ENCODE results near the gene YIPF1. TPM values are rescaled to one million over a fixed set of nuclear protein-coding genes. Genes with fewer than 3 reads are reported as not detected.

The YIPF1 gene
- total and polyA plus RNA-seq, 10 of the 15 experiments (the other 5 are each of a cell fraction or from before 2014, with no cell fraction given): 13.0 to 36.0 (median 20.3) TPM

DNA sequence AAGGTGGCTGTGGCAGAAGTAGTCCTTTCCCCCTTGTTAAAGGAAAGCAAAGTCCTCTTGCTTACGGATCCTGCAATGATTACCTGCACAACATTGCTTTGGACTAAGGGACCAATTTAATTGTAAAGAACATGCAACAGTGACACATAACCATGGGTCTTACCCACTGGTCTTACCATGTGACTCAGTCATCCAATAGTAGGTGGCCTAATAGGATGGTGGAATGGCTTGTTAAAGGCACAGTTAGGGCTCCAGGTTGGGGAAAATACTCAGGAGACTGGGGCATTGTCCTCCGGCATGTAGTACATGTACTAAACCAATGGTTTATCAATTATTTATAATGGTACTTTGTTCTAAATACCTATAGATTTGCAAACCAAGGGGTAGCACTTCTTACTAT lies 2.1 kb upstream of the YIPF1 start:
- FAIRE-seq (no peak), ATAC-seq (no peak), DNase-seq (ENCODE audit: low read depth, low spot score) (no peak)
- TF ChIP-seq CUX1 (IDR thresholded peaks at IDR 0.05; ENCODE audit: insufficient replicate concordance, low read depth, low read length): no peak
- TF ChIP-seq HCFC1 (IDR thresholded peaks at IDR 0.05; ENCODE audit: low read length): no peak
- no peak for TF ChIP-seq POLR2AphosphoS5 (IDR thresholded peaks at IDR 0.05; ENCODE audit: low read length)
- no peak for TF ChIP-seq TCF3 (IDR thresholded peaks at IDR 0.05; ENCODE audit: borderline replicate concordance, insufficient read depth, low read depth, low read length)
- TF ChIP-seq SIX5 (IDR thresholded peaks at IDR 0.05; ENCODE audit: low read depth, low read length, severe bottlenecking): no peak
- TF ChIP-seq CBX5 (IDR thresholded peaks at IDR 0.05; ENCODE audit: low read depth): no peak
- no peak for TF ChIP-seq ZNF592 (IDR thresholded peaks at IDR 0.05)
- no peak for TF ChIP-seq ETV6 (conservative IDR thresholded peaks at IDR 0.05 in 1 of 2, IDR thresholded peaks at IDR 0.05 in 1 of 2; ENCODE audit: borderline replicate concordance in 1 of 2, low read depth in 1 of 2)
- no peak for TF ChIP-seq SUPT20H (IDR thresholded peaks at IDR 0.05; ENCODE audit: borderline replicate concordance, control insufficient read depth, low read depth, low read length)
- TF ChIP-seq DPF2 (IDR thresholded peaks at IDR 0.05): no peak
- TF ChIP-seq, protein P1, sequence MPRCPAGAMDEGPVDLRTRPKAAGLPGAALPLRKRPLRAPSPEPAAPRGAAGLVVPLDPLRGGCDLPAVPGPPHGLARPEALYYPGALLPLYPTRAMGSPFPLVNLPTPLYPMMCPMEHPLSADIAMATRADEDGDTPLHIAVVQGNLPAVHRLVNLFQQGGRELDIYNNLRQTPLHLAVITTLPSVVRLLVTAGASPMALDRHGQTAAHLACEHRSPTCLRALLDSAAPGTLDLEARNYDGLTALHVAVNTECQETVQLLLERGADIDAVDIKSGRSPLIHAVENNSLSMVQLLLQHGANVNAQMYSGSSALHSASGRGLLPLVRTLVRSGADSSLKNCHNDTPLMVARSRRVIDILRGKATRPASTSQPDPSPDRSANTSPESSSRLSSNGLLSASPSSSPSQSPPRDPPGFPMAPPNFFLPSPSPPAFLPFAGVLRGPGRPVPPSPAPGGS (IDR thresholded peaks at IDR 0.05; ENCODE audit: borderline replicate concordance, insufficient read depth, low read depth, low read length, poor library complexity, severe bottlenecking): no peak
- Histone ChIP-seq H3K27me3 (replicated peaks in 1 of 2; ENCODE audit: control insufficient read depth in 2 of 2, insufficient read depth in 2 of 2, low read length in 1 of 2) (no peaks in the 10 kb centered on the region), H3K9ac (ENCODE audit: control insufficient read depth, insufficient read depth, low read length) (no peak overlapping the region), H2AFZ (ENCODE audit: control insufficient read depth, low read depth, low read length) (no peak overlapping the region), H3K36me3 (ENCODE audit: control insufficient read depth in 2 of 2, insufficient read depth in 2 of 2, low read length in 1 of 2) (no peaks in the 10 kb centered on the region), H3K27ac (ENCODE audit: control insufficient read depth, insufficient read depth) (no peak overlapping the region), H4K20me1 (ENCODE audit: control insufficient read depth, insufficient read depth) (no peaks in the 10 kb centered on the region), H3K9me3 (replicated peaks; ENCODE audit: control insufficient read depth, insufficient read depth, low read length) (no peaks in the 10 kb centered on the region), H3K4me1 (ENCODE audit: control insufficient read depth, insufficient read depth, low read length) (peaks cover 5% of the 10 kb centered on the region; the same call in 1 of the 2 replicates), H3K4me3 (no peak overlapping the region), H3K4me2 (ENCODE audit: control insufficient read depth, insufficient read depth) (no peak overlapping the region), H3K79me2 (ENCODE audit: control insufficient read depth, insufficient read depth, low read length) (peaks cover 5% of the 10 kb centered on the region)
- no TSS peak for BruUV-seq (replicated peaks)
- POLR2A ChIA-PET: interaction anchor here (0.6 to 1.7 kb wide), 2 partner anchors 54 to 952 kb away, joined by 4 to 9 read pairs; partner anchors contain the start of gene IFT25
- in situ Hi-C loops (cut with MboI): loop anchor here (5.0 kb wide), 1 partner anchor 51 kb away; no protein-coding TSS in a partner anchor
- WGBS (ENCODE audit: insufficient coverage, insufficient replicate concordance, low lambda C conversion rate, missing lambda C conversion rate): 100% methylated on average over 2 of the region's 2 CpGs
- CTCF ChIA-PET: interaction anchor here (0.7 to 4.6 kb wide), 2 partner anchors 12 to 67 kb away, joined by 3 to 33 read pairs; no protein-coding TSS in a partner anchor
- RAD21 ChIA-PET (ENCODE audit: unreplicated experiment): interaction anchor here (1.4 kb wide), 1 partner anchor 54 kb away, joined by 4 read pairs; the partner anchor contains the start of gene LRRC42
- intact Hi-C loops (cut with micrococcal nuclease; ENCODE audit: unreplicated experiment): no loop called here
- SMC1A ChIA-PET (ENCODE audit: uncharacterized antibody, unreplicated experiment): interaction anchor here (2.6 kb wide), 1 partner anchor 53 kb away, joined by 10 read pairs; the partner anchor contains the start of genes IFT25 and LRRC42
